ENCODE measurements around the gene ZDHHC14. TPM values are rescaled to one million over a fixed set of nuclear protein-coding genes. Genes with fewer than 3 reads are reported as not detected.
"Not testable (repeated sequence)": the region's sequence is repeated elsewhere in the genome, so short reads cannot be mapped to it uniquely, and the experiment has no call there.

ZDHHC14 gene
- total and polyA plus RNA-seq, 7 donors = 2.4 to 12.6 (median 9.6) TPM

GRCh38 chr6:157688275-157688959 is 307.4 kb downstream of the ZDHHC14 start:
- Histone ChIP-seq H3K27ac (no peak overlapping the region), H3K9me3 (no peaks in the 10 kb centered on the region), H3K4me1 (no peaks in the 10 kb centered on the region), H3K36me3 (no peaks in the 10 kb centered on the region), H3K27me3 (no peaks in the 10 kb centered on the region), H3K4me3 (no peak overlapping the region)
- DNase-seq = peak; percentile 27
- WGBS, 2 donors = 78 to 89% methylated on average over 17 of the region's 17 CpGs
- intact Hi-C loops (cut with DNase I) = no loop called here
- TF ChIP-seq POLR2A (IDR thresholded peaks at IDR 0.05) (no peak), POLR2AphosphoS5 (IDR thresholded peaks at IDR 0.05) (no peak), EP300 (IDR thresholded peaks at IDR 0.05) (no peak), CTCF (IDR thresholded peaks at IDR 0.05) (no peak)

DNA sequence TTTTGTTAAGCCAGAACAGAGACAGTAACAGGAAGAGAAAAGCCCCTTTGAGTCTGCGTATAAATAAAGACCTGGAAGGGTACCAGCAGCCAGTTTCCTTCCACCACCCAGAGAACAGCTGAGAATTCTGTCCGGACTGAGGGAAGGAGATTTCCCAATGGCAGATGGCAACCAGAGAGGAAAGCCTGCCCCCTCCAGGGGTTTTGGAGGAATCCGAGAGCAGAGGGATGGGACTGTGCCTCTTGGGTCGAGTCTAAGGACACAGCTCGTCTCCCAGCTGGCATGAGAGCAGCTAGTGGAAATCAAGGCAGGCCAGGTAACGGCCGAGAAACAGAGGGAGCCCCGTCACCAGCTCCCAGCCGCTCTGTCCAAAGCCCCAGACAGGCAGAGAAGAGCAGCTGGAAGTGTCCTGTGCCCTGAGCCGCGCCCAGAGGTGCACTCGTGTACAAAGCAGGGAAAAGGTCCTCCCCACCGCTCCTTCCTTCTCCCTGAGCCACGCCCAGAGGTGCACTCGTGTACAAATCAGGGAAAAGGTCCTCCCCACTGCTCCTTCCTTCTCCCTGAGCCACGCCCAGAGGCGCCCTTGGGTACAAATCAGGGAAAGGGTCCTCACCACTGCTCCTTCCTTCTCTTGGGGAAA is 308.1 kb downstream of the ZDHHC14 start:
- peak; percentile 42 for DNase-seq
- Histone ChIP-seq H3K27me3 (no peaks in the 10 kb centered on the region), H3K9me3 (no peaks in the 10 kb centered on the region), H3K4me3 (no peak overlapping the region), H3K36me3 (no peaks in the 10 kb centered on the region), H3K27ac (no peak overlapping the region), H3K4me1 (no peaks in the 10 kb centered on the region)
- TF ChIP-seq POLR2A (IDR thresholded peaks at IDR 0.05) (no peak), POLR2AphosphoS5 (IDR thresholded peaks at IDR 0.05) (no peak), CTCF (IDR thresholded peaks at IDR 0.05) (no peak), EP300 (IDR thresholded peaks at IDR 0.05) (no peak)
- WGBS, 2 donors = 12 to 63% methylated on average over 17 of the region's 17 CpGs
- intact Hi-C loops (cut with DNase I) = no loop called here

- peak; percentile 48 for DNase-seq
- no peak for TF ChIP-seq EP300 (IDR thresholded peaks at IDR 0.05)
- TF ChIP-seq POLR2AphosphoS5 (IDR thresholded peaks at IDR 0.05) = no peak
- no peak for TF ChIP-seq CTCF (IDR thresholded peaks at IDR 0.05)
- no peak for TF ChIP-seq POLR2A (IDR thresholded peaks at IDR 0.05)
- H3K27me3 ChIP-seq = no peaks in the 10 kb centered on the region
- H3K4me1 ChIP-seq = no peaks in the 10 kb centered on the region
- no peak overlapping the region for H3K4me3 ChIP-seq
- H3K27ac ChIP-seq = no peak overlapping the region
- 55 to 83% methylated on average over 7 of the region's 7 CpGs for WGBS, 2 donors
- intact Hi-C loops (cut with DNase I) = no loop called here
- H3K36me3 ChIP-seq = no peaks in the 10 kb centered on the region
- no peaks in the 10 kb centered on the region for H3K9me3 ChIP-seq
Observed at GRCh38 chr6:157689875-157690274, 308.9 kb downstream of the ZDHHC14 start.

GRCh38 chr6:157690441-157691210 is 309.6 kb downstream of the ZDHHC14 start:
- peak; percentile 15 for DNase-seq
- H3K4me3 ChIP-seq = no peak overlapping the region
- TF ChIP-seq POLR2A (IDR thresholded peaks at IDR 0.05) = no peak
- TF ChIP-seq EP300 (IDR thresholded peaks at IDR 0.05) = no peak
- no peak for TF ChIP-seq POLR2AphosphoS5 (IDR thresholded peaks at IDR 0.05)
- TF ChIP-seq CTCF (IDR thresholded peaks at IDR 0.05) = no peak
- no peaks in the 10 kb centered on the region for H3K4me1 ChIP-seq
- H3K27ac ChIP-seq = no peak overlapping the region
- no peaks in the 10 kb centered on the region for H3K27me3 ChIP-seq
- H3K36me3 ChIP-seq = no peaks in the 10 kb centered on the region
- WGBS, 2 donors = 90 to 94% methylated on average over 16 of the region's 16 CpGs
- no peaks in the 10 kb centered on the region for H3K9me3 ChIP-seq
- intact Hi-C loops (cut with DNase I) = no loop called here

DNA sequence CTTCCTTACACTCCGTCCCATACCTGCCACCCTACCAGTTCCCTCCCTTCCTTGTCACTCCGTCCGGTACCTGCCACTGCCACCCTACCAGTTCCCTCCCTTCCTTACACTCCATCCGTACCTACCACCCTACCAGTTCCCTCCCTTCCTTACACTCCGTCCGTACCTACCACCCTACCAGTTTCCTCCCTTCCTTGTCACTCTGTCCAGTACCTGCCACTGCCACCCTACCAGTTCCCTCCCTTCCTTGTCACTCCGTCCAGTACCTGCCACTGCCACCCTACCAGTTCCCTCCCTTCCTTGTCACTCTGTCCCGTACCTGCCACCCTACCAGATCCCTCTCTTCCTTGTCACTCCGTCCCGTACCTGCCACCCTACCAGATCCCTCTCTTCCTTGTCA is 310.6 kb downstream of the ZDHHC14 start:
- H3K27ac ChIP-seq; H3K36me3 ChIP-seq; H3K27me3 ChIP-seq; intact Hi-C loops (cut with DNase I); H3K4me1 ChIP-seq; H3K9me3 ChIP-seq; H3K4me3 ChIP-seq: not testable (repeated sequence)
- WGBS, 2 donors = 83 to 93% methylated on average over 10 of the region's 10 CpGs
- peak; percentile 21 for DNase-seq
